CD14-positive monocyte (primary cell): ENCODE measurements around the gene FAM25A. TPM values are rescaled to one million over a fixed set of nuclear protein-coding genes. Genes with fewer than 3 reads are reported as not detected.

Experiments
- DNase-seq, 3 donors: peaks; one replicate each; pipeline ENCODE4 v3.0.0-alpha.2; 2011 to 2022
- H2AFZ ChIP-seq: 2 replicates; pipeline ENCODE4 v1.6.0; 2012; ENCODE audit warnings: mild to moderate bottlenecking, low read depth, low read length, inconsistent platforms; ENCODE audit not compliant: insufficient read depth, poor library complexity, severe bottlenecking
- H3K27ac ChIP-seq, 2 donors: 1 replicate in 1 of 2; 2 replicates in 1 of 2; pipeline ENCODE4 v1.5.1; 2012 to 2013; ENCODE audit warnings: low read length in 2 of 2, control low read depth in 1 of 2, inconsistent platforms in 1 of 2, low read depth in 1 of 2, mild to moderate bottlenecking in 1 of 2
- H3K27me3 ChIP-seq, 2 donors: one replicate each; pipeline versions ENCODE4 v1.6.0 to v1.6.1; 2011 to 2013; ENCODE audit warnings: low read length in 2 of 2; ENCODE audit not compliant: control insufficient read depth in 2 of 2, insufficient read depth in 2 of 2
- H3K36me3 ChIP-seq, 2 donors: replicated peaks in 1 of 2; 1 replicate in 1 of 2; 2 replicates in 1 of 2; pipeline versions ENCODE4 v1.5.1 to v1.6.1; 2012 to 2013; ENCODE audit warnings: low read length in 2 of 2, control low read depth in 1 of 2, inconsistent platforms in 1 of 2, mild to moderate bottlenecking in 1 of 2; ENCODE audit not compliant: insufficient read depth in 2 of 2, control insufficient read depth in 1 of 2
- H3K4me1 ChIP-seq, 2 donors: 1 replicate in 1 of 2; 2 replicates in 1 of 2; pipeline versions ENCODE4 v1.5.1 to v1.6.1; 2012 to 2013; ENCODE audit warnings: low read length in 2 of 2, control low read depth in 1 of 2, inconsistent platforms in 1 of 2, mild to moderate bottlenecking in 1 of 2, moderate library complexity in 1 of 2; ENCODE audit not compliant: insufficient read depth in 2 of 2, control insufficient read depth in 1 of 2
- H3K4me2 ChIP-seq: replicated peaks from 2 replicates; pipeline ENCODE3; 2012; ENCODE audit warnings: low read length, moderate library complexity, mild to moderate bottlenecking; ENCODE audit not compliant: poor library complexity, severe bottlenecking; ENCODE audit errors: extremely low read depth
- H3K4me3 ChIP-seq, 3 experiments: fragments of 200-600 bp in 1 of 3; sonication (generic) in 1 of 3; replicated peaks in 1 of 3; 1 replicate in 2 of 3; 2 replicates in 1 of 3; pipeline ENCODE4 v1.5.1; 2011 to 2013; ENCODE audit warnings: low read length in 3 of 3, mild to moderate bottlenecking in 3 of 3, control low read depth in 2 of 3, low read depth in 2 of 3, inconsistent platforms in 1 of 3, moderate library complexity in 1 of 3
- H3K79me2 ChIP-seq: 2 replicates; pipeline ENCODE4 v1.6.0; 2012; ENCODE audit warnings: mild to moderate bottlenecking, control low read depth, inconsistent platforms, low read length, moderate library complexity; ENCODE audit not compliant: insufficient read depth
- H3K9ac ChIP-seq: 2 replicates; pipeline ENCODE4 v1.6.0; 2017; ENCODE audit warnings: low read length, mild to moderate bottlenecking; ENCODE audit not compliant: insufficient read depth, poor library complexity, severe bottlenecking
- H3K9me3 ChIP-seq, 2 donors: replicated peaks in 1 of 2; 1 replicate in 1 of 2; 2 replicates in 1 of 2; pipeline versions ENCODE4 v1.5.1 to v1.6.1; 2012 to 2013; ENCODE audit warnings: low read length in 2 of 2, control low read depth in 1 of 2; ENCODE audit not compliant: control insufficient read depth in 1 of 2, insufficient read depth in 1 of 2
- H4K20me1 ChIP-seq: 2 replicates; pipeline ENCODE4 v1.6.0; 2012; ENCODE audit warnings: mild to moderate bottlenecking, low read length, control low read depth, moderate library complexity; ENCODE audit not compliant: insufficient read depth
- H3K27ac Mint-ChIP-seq, 7 donors: one replicate each; pipeline ENCODE4 v1.8.0; 2020; ENCODE audit warnings: mild to moderate bottlenecking in 7 of 7, mixed read lengths in 7 of 7, moderate library complexity in 6 of 7, inconsistent platforms in 2 of 7
- H3K27me3 Mint-ChIP-seq, 3 donors: one replicate each; pipeline ENCODE4 v1.8.0; 2021 to 2022; ENCODE audit warnings: low read depth in 3 of 3, mild to moderate bottlenecking in 3 of 3, mixed read lengths in 3 of 3, moderate library complexity in 3 of 3, inconsistent platforms in 1 of 3
- H3K36me3 Mint-ChIP-seq, 2 donors: one replicate each; pipeline ENCODE4 v1.8.0; 2020; ENCODE audit warnings: mixed read lengths in 2 of 2, inconsistent platforms in 1 of 2, mild to moderate bottlenecking in 1 of 2
- H3K4me1 Mint-ChIP-seq: one replicate; pipeline ENCODE4 v1.8.0; 2020; ENCODE audit warnings: mild to moderate bottlenecking, mixed read lengths
- H3K4me3 Mint-ChIP-seq, 2 donors: one replicate each; pipeline ENCODE4 v1.8.0; 2020; ENCODE audit warnings: mild to moderate bottlenecking in 2 of 2, mixed read lengths in 2 of 2, moderate library complexity in 1 of 2
- H3K9me3 Mint-ChIP-seq, 7 donors: one replicate each; pipeline ENCODE4 v1.8.0; 2020 to 2022; ENCODE audit warnings: mixed read lengths in 7 of 7, mild to moderate bottlenecking in 6 of 7, moderate library complexity in 6 of 7, inconsistent platforms in 2 of 7
- WGBS: methylation state at CpG from one replicate; pipeline ENCODE4 v1.1.5; 2013; ENCODE audit warnings: missing lambda C conversion rate; ENCODE audit not compliant: insufficient coverage; 5-methylcytosine and 5-hydroxymethylcytosine counted together
- intact Hi-C, 2 donors: fragments of 100-400 bp; cut with micrococcal nuclease; formaldehyde crosslinking; loops; one replicate each; pipeline versions ENCODE4 v1.15.0 to v1.15.1; 2023
- polyA plus RNA-seq, 3 donors: library from polyadenylated mRNA; depleted of rRNA in 1 of 3; unstranded in 2 of 3; stranded (reverse) in 1 of 3; fragments of 300-500 nt in 2 of 3; fragments of >200 nt in 1 of 3; fragmentation: Illumina TruSeq in 2 of 3; gene quantifications; 1 replicate in 2 of 3; 2 replicates in 1 of 3; pipeline ENCODE4 v1.2.3, GENCODE V29; 2012 to 2021
- TF ChIP-seq, protein P1 (sequence below): fragments of 200-600 bp; IDR thresholded peaks from one replicate; pipeline ENCODE4 v1.8.0; 2022; ENCODE audit warnings: antibody characterized with exemption, mild to moderate bottlenecking

FAM25A gene
- polyA plus RNA-seq, 3 donors, result not detected

DNA sequence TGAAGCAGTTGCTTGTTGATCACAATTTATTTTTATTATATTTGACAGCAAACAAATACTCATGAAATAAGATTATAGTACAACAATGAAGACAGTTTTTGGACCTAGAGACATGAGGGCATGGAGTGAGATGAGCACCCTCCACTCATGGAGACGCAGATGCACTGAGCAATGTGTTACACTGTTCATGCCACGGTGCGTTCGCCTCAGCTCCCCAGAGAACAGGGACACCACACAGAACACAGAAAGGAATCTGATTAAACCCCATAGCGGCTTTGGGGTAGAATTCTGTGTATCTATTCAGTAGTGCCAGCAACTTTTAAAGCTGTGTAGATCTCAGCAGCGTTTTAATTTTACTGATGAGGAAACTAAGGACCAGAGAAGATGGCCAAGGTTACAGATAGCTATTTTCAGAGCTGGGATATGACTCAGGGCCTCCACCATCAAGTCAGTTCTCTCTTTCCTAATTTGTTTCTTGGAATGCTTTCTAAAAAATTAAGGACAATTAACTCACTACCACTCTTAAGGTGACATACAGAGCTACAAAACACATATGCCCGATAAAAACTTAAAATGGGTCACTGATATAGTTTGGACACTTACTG, 33.6 kb downstream of the FAM25A start:
- intact Hi-C loops, result no loop called here
- no peaks in the 10 kb centered on the region for H3K79me2 ChIP-seq
- H3K4me1 Mint-ChIP-seq, result no peaks in the 10 kb centered on the region
- H4K20me1 ChIP-seq, result peaks cover 25% of the 10 kb centered on the region
- peak overlapping the region in 4 of 7 donors; percentile 31 to 87 (median 62) for H3K27ac Mint-ChIP-seq
- H3K27me3 ChIP-seq, result no peaks in the 10 kb centered on the region
- H3K9me3 Mint-ChIP-seq, result no peaks in the 10 kb centered on the region
- H3K36me3 ChIP-seq, result peaks cover 75 to 96% of the 10 kb centered on the region in 2 donors
- TF ChIP-seq, protein P1, sequence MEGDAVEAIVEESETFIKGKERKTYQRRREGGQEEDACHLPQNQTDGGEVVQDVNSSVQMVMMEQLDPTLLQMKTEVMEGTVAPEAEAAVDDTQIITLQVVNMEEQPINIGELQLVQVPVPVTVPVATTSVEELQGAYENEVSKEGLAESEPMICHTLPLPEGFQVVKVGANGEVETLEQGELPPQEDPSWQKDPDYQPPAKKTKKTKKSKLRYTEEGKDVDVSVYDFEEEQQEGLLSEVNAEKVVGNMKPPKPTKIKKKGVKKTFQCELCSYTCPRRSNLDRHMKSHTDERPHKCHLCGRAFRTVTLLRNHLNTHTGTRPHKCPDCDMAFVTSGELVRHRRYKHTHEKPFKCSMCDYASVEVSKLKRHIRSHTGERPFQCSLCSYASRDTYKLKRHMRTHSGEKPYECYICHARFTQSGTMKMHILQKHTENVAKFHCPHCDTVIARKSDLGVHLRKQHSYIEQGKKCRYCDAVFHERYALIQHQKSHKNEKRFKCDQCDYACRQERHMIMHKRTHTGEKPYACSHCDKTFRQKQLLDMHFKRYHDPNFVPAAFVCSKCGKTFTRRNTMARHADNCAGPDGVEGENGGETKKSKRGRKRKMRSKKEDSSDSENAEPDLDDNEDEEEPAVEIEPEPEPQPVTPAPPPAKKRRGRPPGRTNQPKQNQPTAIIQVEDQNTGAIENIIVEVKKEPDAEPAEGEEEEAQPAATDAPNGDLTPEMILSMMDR, result no peak
- no peaks in the 10 kb centered on the region for H3K9me3 ChIP-seq
- peaks cover 13 to 15% of the 10 kb centered on the region in 2 donors for H3K4me1 ChIP-seq
- no peak overlapping the region for H3K4me2 ChIP-seq
- H3K4me3 Mint-ChIP-seq, result no peak overlapping the region
- H3K9ac ChIP-seq, result no peak overlapping the region
- H3K4me3 ChIP-seq, result no peak overlapping the region
- DNase-seq, result no peak
- no peaks in the 10 kb centered on the region for H3K27me3 Mint-ChIP-seq
- H3K36me3 Mint-ChIP-seq, result peaks cover 56 to 68% of the 10 kb centered on the region in 2 donors
- no CpG with 5 or more reads among the region's 7 CpGs for WGBS
- H2AFZ ChIP-seq, result no peak overlapping the region
- peak overlapping the region in 1 of 2 donors; percentile 67 for H3K27ac ChIP-seq

DNA sequence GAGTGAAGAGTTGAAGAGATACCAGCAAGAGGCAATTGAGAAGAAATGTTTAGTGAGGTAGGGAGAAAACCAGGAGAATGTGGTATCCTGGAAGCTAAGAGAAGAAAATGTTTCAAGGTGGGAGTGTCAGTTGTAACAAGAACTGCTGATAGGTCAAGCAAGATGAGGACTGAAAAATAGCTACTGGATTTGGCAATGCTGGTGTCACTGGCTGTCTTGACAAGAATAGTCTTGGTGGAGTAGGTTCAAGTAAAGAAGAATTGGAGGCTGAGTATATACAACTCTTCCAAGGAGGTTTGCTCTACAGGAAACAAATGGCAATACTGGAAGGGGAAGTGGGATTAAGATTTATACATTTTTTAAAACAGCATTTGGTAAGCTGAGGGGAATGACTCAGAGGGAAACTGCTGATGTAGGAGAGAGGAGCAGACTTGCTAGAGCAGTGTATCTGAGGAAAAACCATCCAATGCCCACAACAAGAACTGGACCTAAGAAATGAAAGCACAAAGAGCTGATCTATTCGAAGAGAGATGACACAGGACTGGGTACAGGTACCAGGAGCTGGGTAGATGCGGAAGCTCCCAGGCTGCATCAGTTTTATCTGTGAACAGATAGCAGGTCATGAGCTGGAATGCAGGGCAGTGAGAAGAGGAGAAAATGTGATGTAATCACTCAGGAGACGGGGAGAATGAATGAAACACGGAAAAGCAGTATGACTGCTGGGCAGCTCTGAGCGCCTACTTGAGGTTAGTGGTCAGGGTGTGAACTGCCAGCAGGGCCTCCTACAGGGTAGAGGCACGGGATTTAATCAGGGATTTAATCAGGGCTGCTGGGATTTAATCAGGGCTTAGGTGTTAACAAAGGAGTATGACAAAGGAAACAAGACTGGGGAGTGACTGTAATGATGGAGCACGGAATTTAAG, 34.5 kb downstream of the FAM25A start:
- peaks cover 58 to 68% of the 10 kb centered on the region in 2 donors for H3K36me3 Mint-ChIP-seq

More for the DNA sequence above, 34.5 kb downstream of the FAM25A start:
- no peaks in the 10 kb centered on the region for H3K27me3 ChIP-seq
- WGBS, result 11% methylated on average over 7 of the region's 7 CpGs
- H2AFZ ChIP-seq, result no peak overlapping the region
- intact Hi-C loops, result no loop called here
- Mint-ChIP-seq H3K27ac (no peak overlapping the region), H3K27me3 (no peaks in the 10 kb centered on the region), H3K4me3 (no peak overlapping the region), H3K9me3 (no peaks in the 10 kb centered on the region), H3K4me1 (no peaks in the 10 kb centered on the region)
- H3K4me1 ChIP-seq, result peaks cover 13 to 15% of the 10 kb centered on the region in 2 donors
- no peaks in the 10 kb centered on the region for H3K79me2 ChIP-seq
- H3K9me3 ChIP-seq, result no peaks in the 10 kb centered on the region
- no peak overlapping the region for H3K4me3 ChIP-seq
- TF ChIP-seq, protein P1, result peak; percentile 45
- peaks cover 80 to 96% of the 10 kb centered on the region in 2 donors for H3K36me3 ChIP-seq
- H3K9ac ChIP-seq, result peak overlapping the region; percentile 7
- peak overlapping the region; percentile 0 to 67 for H3K27ac ChIP-seq
- no peak overlapping the region for H3K4me2 ChIP-seq
- DNase-seq, result peak; percentile 38 to 68 (median 60)
- H4K20me1 ChIP-seq, result peaks cover 25% of the 10 kb centered on the region
